Right lobe of liver (tissue), 4 donors: ENCODE results near the gene ARMC2.

ENCODE experiments used
- CTCF ChIP-seq, 4 donors: fragments of 200-600 bp in 3 of 4; fragments of 450-650 bp in 1 of 4; IDR thresholded peaks; one replicate each; pipeline versions ENCODE4 v1.5.1 to v1.8.0; 2016 to 2022; ENCODE audit warnings: antibody characterized with exemption in 4 of 4, mild to moderate bottlenecking in 2 of 4
- POLR2A ChIP-seq: fragments of 450-650 bp; IDR thresholded peaks from one replicate; pipeline ENCODE4 v1.6.1; 2017; ENCODE audit warnings: antibody characterized with exemption, mild to moderate bottlenecking
- donor health status: DM: no; HTN: no; CAD: no.
- donor health status: DM: no; HTN: no; CAD: no.
- donor health status: DM: no; HTN: yes; CAD: no.

GRCh38 chr6:108944071-108944470, 95.8 kb downstream of the ARMC2 start:
- TF ChIP-seq CTCF (IDR thresholded peaks at IDR 0.05) (no peak), POLR2A (no peak)
